Fibroblast of skin of back (primary cell): ENCODE data around the gene PYY.
"Not testable (repeated sequence)": the region's sequence is repeated elsewhere in the genome, so short reads cannot be mapped to it uniquely, and the experiment has no call there.

Experiments
- DNase-seq: peaks from one replicate; pipeline ENCODE4 v3.0.0-alpha.2; 2013

The PYY gene

GRCh38 chr17:43978078-43978477, 24.3 kb upstream of the PYY start:
- DNase-seq, result no peak

GRCh38 chr17:43976963-43977837, 23.5 kb upstream of the PYY start:
- no peak for DNase-seq

DNA sequence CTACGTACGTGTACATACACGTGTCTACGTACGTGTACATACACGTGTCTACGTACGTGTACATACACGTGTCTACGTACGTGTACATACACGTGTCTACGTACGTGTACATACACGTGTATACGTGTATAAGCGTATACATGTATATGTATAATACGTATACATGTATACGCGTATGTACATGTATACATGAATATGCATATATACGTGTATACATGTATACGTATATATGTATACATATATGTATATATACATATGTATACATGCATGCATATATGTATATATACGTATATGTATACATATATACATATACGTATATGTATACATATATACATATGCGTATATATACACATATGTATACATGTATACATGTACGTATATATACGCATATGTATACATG, 22.2 kb upstream of the PYY start:
- no peak for DNase-seq

GRCh38 chr17:43974382-43975266, 20.9 kb upstream of the PYY start:
- no peak for DNase-seq

DNA sequence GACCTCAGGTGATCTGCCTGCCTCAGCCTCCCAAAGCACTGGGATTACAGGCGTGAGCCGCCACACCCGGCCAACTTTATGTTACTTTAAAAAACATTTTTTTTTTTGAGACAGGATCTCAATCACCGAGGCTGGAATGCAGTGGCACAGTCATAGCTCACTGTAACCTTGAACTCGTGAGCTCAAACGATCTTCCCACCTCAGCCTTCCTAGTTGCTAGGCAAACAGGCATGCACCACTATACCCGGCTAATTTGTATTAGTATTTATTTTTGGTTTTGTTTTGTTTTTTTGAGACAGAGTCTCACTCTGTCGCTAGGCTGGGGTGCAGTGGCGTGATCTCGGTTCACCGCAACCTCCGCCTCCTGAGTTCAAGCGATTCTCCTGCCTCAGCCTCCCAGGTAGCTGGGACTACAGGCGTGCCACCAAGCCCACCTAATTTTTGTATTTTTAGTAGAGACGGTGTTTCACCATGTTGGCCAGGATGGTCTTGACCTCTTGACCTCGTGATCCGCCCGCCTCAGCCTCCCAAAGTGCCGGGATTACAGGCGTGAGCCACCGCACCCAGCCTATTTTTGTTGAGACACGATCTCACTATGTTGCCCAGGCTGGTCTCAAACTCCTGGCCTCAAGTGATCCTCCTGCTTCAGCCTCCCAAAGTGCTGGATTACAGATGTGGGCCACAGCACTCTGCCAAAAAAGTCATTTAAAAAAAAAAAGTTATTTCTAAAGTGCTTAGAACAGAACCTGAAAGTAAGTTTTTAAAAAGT, 18.9 kb upstream of the PYY start:
- DNase-seq, result not testable (repeated sequence)

GRCh38 chr17:43971436-43971835, 17.7 kb upstream of the PYY start:
- not testable (repeated sequence) for DNase-seq

- DNase-seq, result no peak
These were observed 16.6 kb upstream of the PYY start for GRCh38 chr17:43970366-43970765.

GRCh38 chr17:43967251-43967875, 13.6 kb upstream of the PYY start:
- DNase-seq, result no peak

GRCh38 chr17:43966276-43966675, 12.5 kb upstream of the PYY start:
- peak; percentile 27 for DNase-seq

GRCh38 chr17:43962479-43962878, 8.7 kb upstream of the PYY start:
- no peak for DNase-seq

- DNase-seq, result no peak
These were observed 8.2 kb upstream of the PYY start for GRCh38 chr17:43961954-43962353.

DNA sequence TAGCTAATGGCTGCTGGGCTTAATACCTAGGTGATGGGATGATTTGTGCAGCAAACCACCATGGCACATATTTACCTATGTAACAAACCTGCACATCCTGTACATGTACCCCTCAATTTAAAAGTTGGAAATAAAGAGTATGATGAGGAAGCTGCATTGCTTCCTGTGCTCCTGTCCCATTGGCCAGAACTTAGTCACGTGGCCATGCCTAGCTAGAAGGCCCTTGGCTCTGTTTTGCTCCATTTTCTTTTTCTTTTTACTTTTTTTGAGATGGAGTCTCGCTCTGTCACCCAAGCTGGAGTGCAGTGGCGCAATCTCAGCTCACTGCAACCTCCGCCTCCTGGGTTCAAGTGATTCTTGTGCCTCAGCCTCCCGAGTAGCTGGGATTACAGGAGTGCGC, 7.6 kb upstream of the PYY start:
- DNase-seq, result not testable (repeated sequence)

DNA sequence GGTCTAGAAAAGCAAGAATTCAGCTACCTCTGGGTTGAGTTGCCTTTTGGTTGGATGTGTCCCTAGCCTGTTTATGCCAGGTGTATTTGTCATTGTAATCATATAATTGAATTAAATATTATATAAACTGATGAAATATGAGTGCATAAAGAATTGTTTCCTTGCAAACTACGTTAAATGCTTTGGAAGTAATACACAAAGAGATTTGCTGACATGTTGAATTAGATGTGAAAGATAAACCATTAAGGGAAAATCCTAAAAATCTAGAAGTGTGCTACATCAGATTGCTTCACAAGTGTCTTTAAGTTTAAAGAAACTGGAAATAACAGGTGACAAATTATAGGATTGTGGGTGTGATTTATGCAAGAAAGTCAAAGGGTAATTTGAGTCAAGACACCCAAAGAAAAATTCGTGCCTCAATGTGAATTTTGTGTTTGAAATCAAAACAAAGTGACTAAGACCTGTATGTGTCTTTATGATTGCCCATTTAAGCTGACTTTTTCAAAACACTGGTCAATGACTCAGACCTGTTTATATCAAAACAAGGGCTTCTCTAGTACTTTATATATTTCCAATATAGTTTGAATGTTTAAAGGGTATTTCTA, 5.1 kb upstream of the PYY start:
- DNase-seq, result peak; percentile 50

GRCh38 chr17:43956222-43956621, 2.5 kb upstream of the PYY start:
- DNase-seq, result no peak

- DNase-seq, result no peak
These were observed 745 bp downstream of the PYY start for GRCh38 chr17:43952724-43953666.

DNA sequence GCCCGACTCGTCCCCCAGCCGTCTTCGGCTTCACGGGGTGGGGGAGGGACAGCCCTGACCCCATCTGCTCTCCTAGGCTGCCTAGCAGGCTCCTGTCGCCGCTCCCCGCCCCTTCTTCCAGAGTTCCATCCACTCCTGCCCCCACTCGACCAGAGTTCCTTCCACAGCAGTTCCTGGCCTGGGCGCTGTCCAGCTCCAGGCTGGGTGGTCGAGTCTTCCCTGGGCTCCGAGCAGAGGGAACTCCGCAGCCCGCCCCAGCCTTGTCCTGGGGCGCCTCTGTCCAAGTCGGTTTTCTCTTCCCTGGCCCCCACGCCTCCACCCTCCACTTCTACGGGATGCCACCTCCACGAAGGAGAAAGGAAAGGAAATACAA, 1.4 kb downstream of the PYY start:
- DNase-seq, result no peak

DNA sequence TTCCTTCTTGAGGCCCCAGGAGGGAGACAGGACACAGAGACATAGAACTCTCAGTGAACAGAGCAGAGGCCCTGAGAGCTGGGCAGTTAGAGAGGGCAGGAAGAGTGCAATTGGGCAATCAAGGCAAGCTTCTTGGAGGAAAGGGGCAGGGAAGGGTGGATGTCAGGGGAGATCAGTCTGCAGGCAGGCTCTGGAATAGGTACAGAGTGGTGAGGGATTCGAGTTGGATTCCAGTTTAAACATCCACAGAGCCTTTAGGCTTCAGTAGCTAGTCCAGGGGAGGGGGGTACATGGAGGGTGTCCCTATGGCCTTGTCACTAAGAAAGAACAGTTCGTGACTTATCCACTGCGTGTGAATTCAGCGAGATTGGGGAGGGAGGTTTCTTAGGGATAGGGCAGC, 2.0 kb downstream of the PYY start:
- DNase-seq, result no peak

- no peak for DNase-seq
These were observed 3.2 kb downstream of the PYY start for GRCh38 chr17:43950554-43950953.

GRCh38 chr17:43949781-43950180, 4.0 kb downstream of the PYY start:
- DNase-seq, result no peak

DNA sequence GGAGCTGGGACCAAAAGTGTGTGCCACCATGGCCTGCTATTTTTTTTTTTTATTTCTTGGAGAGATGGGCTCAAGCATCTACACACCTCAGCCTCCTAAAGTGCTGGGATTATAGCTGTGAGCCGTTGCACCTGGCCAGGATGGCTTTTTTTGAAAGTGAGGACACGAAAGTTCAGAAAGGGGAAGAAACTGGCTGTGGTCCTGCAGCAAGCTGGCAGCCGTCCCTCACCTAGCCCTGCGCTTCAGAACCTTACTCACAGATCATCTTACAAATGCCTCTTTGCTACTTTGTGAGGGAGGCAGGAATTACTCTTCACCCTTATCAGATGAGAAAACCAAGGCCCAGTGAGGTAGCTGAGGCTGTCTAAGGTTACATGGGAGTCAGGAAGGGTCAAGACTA, 7.0 kb downstream of the PYY start:
- no peak for DNase-seq
